HG02759 (cell line): ENCODE data around the gene CCDC82.

Source experiments
- ATAC-seq: cut with Tn5 transposase; IDR thresholded peaks from one replicate; pipeline ENCODE4 v1.9.1; 2021; ENCODE audit warnings: mild to moderate bottlenecking, moderate library complexity; ENCODE audit not compliant: unreplicated experiment

Gene CCDC82

DNA sequence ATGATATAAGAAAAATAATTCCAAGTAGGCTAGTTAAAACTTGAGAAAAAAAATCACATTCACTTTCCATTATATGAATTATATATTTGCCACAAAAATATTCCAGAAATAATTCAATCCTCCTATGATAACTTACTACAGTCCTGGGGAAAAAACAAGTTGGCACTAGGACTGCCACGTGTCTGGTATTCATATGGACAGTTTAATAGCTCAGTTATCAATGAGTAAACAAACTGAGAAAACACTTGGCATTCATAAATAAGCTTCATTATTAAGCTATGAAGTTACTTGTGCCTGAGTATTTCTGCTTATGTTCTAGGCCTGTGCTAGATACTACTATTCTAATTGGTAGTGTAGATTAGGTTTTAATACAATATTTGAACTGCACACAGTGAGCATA is 24.2 kb downstream of the CCDC82 start:
- no peak for ATAC-seq

GRCh38 chr11:96361778-96362177 is 27.9 kb downstream of the CCDC82 start:
- no peak for ATAC-seq

- no peak for ATAC-seq
Measured at GRCh38 chr11:96358321-96358720, 31.4 kb downstream of the CCDC82 start.

DNA sequence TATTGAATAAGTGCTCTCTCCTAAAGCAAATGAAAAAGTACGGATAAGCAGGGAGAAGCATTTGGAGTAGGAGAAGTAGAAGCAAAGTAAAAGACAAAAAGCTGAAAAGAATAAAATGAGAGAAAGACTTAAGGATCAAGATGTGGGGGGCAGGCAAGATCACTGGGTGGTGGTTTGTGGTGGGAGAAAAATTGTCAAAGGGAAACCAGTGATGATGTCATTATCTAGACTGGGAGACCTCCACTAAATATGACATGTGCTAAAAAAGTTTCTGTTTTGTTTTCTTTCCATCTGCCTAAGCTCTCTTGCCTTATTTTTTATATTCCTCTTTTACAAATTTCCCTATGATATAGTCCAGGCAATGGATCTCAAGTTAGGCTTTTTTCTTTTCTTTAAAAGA is 31.9 kb downstream of the CCDC82 start:
- ATAC-seq = no peak

DNA sequence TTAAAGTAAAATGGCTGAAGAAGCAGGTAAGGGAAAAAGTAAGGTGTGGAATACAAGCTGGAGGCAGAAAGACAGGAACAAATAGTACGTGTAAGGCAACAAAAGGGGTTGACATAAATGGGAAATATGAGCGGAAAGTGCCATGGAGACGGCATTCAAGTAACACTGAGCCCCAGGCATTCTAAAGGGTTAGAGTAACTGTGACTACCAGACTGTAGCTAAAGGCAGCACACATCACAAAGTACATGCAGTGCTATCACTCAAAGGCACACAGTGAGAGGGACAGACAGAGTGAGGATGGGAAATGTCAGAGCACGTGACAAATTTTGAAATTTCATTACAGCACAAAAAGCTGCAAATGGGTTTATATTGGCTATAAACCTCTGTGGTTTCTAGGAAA is 32.9 kb downstream of the CCDC82 start:
- no peak for ATAC-seq

DNA sequence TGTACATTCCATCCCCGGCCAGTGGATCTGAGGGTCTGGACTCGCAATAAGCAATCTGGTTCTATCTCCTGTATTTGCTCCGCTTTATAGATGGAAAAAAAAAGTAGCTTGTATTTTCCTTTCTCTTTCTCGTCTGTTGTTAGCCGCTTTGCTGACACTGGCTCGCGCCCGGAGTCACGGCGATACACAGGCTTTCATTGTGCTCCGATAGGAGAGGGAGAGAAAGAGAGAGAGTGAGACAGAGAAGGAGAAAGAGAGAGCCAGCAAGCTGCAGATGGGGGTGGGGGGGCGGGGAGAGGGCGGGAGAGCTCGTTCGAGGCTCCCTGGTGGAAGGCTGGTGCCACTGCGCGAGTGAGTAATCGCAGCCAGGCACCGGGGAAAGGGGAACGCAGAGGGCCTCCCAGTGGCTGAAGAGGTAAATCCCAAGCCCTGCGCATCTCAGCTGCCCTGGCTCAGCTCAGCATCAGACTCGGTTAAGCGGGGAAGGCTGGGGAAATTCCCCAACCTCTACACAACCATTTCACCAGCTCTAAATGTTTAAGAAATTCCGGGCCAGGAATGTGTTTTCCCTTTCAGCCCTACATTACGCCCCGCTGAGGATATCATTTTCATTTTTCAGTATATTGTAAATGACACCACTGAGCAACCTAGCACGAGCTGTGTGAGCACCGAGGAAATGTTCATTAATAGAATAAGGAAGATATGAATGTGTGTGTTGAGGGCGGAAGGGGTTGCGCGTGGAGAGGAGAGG is 46.6 kb downstream of the CCDC82 start, which contains the start of gene MAML2:
MAML2 (minus strand) TSS at position 235 of the 751 bp plus-strand sequence. CDS start 1,300 bp downstream, outside the sequence.
- peak; percentile 76 for ATAC-seq

DNA sequence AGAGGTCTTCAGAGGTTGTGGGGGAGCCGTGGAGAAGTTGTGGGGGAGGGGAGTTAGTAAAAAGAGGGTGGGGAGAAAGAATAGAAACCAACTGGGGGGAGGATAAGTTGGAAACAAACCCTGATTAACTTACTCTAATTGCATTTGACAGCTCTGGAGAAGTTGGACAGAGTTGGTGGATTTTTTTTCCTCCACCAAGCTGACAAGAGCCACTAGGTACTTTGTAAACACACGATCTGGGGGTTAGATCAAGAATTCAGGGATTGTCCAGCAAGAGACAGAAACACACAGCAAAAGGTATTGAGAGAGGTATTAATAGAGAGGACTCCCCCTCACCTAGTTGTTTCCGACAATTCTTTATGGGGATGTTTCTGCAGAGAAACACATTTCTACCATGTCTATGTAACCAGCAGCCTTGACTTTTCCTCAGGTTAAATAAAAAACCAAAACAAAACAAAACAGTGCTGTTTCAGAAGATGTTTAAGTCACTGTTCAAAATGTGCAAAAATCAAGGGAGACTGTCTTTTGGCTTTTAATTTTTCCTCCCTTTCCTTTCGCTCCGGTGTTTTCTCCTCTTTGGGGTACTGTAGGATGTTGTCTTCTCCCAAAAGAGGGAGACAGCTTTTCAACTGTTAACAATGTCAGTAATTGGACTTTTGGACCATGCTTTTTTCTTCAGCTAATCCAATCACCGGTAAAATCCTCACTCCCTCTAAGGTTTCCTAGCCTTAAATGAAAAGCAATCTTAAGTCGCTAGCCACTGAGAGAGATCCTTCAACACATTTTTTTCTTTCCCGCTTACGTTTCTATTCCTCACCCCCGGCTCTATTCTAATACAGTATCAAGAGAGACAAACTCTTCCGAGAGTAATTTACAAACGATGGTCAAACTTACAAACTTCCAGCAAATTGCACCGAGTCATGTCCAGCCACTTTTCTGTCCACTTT is 47.4 kb downstream of the CCDC82 start:
- ATAC-seq = no peak

- ATAC-seq = peak; percentile 33
Measured at GRCh38 chr11:96341211-96342013, 48.3 kb downstream of the CCDC82 start.

DNA sequence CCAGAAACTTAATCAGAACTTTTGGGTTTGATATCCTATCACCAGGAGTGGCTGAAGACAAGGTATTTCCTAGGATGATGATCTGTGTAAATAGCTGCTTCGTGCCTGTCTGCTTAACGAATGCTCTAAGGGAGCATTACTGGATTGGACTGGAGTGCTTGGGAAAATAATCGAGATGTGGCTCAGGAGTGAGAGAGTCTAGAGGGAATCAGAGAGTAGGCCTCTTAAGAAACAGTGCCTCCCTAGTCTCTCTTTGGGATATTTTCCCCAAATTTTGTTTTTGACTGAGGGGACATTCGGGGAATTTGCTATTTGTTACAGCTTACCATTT is 49.2 kb downstream of the CCDC82 start:
- ATAC-seq = no peak

DNA sequence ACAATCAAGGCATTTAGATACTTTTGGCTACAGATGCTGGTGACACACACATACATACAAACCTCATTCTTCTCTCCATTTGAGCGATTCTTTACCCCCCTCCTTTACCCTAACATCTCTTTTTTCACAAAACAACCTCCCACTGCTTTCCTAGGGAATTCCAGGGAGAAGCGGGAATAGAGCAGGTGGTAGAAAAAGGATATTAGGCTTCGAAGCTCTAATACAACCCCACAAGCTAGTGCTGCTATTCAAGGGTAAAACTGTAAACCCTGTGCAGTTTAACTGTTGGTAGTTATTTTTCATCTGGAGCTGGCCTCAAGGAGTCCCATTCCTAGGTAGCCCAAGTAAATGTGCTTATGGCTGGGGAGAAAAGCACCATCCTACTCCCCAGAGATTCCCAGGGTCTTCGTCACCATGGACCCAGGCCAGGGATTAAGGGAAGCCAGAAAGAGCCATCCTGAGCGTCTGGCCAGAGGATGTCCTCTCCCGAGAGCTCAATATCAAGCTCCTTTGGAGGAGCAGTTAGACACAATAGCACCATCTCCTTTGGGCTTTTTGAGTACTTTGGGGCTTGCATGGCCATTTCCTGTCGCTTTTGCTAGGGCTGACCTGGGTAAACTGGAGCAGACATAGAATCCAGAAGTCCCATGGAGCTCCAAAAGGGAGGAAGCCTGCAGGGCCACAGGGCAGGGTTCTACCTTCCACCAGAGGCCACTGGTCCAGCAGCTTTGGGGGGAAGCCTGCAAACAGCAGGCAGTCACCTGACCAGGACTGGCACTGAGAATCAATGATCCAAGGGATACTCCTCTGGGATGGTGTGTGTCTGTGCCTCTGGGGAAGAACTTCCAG is 49.8 kb downstream of the CCDC82 start:
- ATAC-seq = no peak

GRCh38 chr11:96338910-96339705 is 50.6 kb downstream of the CCDC82 start:
- peak; percentile 47 for ATAC-seq

GRCh38 chr11:96337541-96338431 is 51.9 kb downstream of the CCDC82 start:
- ATAC-seq = peak; percentile 33

DNA sequence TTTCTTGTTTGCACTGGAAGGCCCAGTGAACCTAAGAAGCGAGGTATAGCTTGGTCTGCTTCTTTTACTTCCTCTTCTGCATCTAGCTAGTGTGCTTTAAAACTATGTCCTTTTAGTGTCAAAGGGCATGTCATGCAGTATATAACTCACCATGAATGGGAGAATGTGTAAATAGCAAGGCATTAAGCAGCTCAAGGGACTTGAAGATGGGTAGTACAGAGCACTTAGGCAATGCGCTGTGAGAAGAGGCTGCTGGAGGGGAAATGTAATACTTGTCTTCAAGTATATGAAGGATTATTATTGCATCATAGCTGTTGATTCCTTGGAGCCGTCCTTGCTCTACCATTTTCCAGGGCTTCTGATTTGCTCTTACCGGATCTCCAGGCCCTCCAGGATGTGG is 54.3 kb downstream of the CCDC82 start:
- ATAC-seq = no peak

DNA sequence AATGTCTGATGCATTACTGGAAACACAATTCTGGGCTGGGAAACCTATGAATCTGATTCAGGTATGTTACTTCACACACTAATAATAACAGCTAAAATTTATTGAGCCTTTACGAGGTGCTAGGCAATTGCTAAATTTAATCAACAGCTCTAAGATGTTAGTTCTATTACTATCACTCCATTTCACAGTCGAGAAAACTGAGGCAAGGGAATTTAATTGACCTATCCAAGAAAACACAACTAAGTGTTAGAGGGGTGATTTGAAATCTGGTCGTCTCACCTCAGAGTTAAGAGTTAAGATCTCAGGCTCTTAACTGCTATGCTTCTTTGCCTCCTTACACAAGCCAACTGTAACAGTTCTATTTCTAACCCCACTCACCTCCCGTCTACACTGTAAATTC is 55.5 kb downstream of the CCDC82 start:
- ATAC-seq = no peak

DNA sequence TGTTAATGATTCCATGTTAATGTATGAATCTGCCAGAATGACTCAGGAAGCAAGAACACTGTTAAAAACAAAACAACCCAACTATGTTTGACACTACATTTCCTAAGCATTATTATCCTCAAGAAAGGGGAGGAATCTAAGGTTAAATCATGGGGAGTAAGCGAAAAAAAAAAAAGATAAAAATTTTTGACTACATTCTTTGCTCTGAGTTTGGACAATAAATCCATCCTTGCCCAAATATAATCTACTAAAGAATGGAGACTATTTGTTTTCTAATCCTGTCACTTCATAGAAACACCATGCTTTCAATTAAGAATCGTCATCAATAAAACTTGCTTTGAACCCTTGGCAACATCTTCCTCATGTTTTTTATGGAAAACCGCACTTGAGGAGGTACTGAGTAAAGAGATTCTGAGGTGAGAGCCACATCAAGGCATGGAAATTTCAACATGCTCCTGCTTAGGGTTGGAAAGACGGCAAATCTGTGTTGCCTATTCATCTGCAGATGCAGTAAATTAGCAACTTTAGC is 56.5 kb downstream of the CCDC82 start:
- no peak for ATAC-seq

DNA sequence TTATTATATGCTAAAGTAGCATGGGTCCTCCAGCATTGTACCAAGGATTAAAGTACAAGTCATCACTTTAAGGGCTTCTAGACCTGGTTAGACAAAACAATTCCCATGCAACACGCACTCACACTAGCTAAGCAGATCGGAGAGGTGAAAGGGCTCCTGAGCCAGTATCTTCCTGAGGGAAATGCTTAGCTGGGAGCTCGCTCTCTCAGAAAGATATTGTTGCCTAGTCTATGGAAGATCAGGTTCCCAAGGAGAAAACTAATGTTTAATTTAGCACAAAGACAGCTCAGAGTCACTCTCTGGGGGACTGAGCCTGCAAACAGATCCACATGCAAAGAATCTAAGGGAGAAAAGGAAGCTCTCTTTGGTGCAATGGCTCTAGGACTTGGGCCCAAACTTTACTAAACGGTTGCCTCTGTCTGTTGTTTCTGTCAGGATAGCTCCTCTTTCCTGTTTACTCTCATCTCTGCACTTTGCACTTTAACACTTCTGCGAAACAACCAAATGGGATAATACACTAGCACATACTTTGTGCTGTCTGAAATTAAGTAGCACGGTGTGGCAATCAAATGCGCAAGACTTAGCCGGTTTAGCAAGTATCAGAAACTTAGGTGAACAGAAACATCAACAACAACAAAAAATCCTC is 57.5 kb downstream of the CCDC82 start:
- no peak for ATAC-seq

GRCh38 chr11:96331699-96332116 is 58.0 kb downstream of the CCDC82 start:
- ATAC-seq = no peak

GRCh38 chr11:96330511-96330859 is 59.2 kb downstream of the CCDC82 start:
- no peak for ATAC-seq
